Dermis blood vessel endothelial cell (primary cell): ENCODE measurements around the gene AP1B1. TPM values are rescaled to one million over a fixed set of nuclear protein-coding genes. Genes with fewer than 3 reads are reported as not detected.
A peak's percentile ranks its signal among the peaks of the same experiment; 100 is the strongest.

Source experiments
- DNase-seq: peaks from one replicate; pipeline ENCODE4 v3.0.0; 2010
- total RNA-seq: library from RNA; depleted of rRNA; stranded (reverse); fragments of >200 nt; gene quantifications from 2 replicates; pipeline ENCODE4 v1.2.3, GENCODE V29; 2014

AP1B1 gene
- total RNA-seq, 1 donor from 2014 or later = 191 TPM

DNA sequence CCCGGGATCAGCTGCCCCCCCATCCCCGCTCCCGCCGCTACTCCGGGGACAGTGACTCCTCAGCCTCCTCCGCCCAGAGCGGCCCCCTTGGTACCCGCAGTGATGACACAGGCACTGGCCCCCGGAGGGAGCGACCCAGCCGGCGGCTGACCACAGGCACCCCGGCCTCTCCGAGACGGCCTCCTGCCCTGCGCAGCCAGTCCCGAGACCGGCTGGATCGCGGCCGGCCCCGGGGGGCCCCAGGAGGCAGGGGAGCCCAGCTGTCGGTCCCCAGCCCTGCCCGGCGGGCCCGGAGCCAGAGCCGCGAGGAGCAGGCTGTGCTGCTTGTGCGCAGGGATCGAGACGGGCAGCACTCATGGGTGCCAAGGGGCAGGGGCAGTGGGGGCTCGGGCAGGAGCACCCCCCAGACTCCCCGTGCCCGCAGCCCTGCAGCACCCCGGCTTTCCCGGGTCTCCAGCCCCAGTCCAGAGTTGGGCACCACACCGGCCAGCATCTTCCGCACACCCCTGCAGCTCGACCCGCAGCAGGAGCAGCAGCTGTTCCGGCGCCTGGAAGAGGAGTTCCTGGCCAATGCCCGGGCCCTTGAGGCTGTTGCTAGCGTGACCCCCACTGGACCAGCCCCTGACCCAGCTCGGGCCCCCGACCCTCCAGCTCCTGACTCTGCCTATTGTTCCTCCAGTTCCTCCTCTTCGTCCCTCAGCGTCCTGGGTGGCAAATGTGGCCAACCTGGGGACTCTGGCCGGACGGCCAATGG, 76.7 kb downstream of the AP1B1 start:
- no peak for DNase-seq

GRCh38 chr22:29310863-29311339, 77.5 kb downstream of the AP1B1 start:
- DNase-seq = peak; percentile 99

DNA sequence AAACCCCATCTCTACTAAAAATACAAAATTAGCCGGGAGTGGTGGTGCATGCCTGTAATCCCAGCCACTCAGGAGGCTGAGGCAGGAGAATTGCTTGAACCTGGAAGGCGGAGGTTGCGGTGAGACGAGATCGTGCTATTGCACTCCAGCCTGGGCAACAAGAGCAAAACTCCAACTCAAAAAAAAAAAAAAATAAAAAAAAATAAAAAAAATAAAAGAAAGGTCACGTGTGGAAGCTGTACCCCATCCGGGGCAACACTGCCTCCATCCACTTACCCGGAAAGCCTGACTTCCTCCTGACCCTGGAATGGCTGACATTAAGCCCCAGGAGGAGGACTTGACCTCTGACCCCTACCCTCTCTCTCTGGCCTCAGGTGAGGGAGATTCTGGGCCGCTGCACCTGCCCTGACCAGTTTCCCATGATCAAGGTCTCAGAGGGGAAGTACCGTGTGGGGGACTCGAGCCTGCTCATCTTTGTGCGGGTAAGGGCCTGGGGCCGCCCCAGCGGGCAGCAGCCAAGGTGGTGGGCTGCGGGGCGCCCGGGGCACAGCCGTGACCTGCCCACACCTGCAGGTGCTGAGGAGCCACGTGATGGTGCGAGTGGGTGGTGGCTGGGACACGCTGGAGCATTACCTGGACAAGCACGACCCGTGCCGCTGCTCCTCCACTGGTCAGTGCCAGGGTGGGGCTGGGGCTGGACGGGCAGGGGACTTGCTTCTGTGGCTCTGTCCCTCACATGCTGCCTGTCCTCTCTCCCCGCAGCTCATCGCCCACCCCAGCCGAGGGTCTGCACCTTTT, 78.1 kb downstream of the AP1B1 start:
- no peak for DNase-seq

DNA sequence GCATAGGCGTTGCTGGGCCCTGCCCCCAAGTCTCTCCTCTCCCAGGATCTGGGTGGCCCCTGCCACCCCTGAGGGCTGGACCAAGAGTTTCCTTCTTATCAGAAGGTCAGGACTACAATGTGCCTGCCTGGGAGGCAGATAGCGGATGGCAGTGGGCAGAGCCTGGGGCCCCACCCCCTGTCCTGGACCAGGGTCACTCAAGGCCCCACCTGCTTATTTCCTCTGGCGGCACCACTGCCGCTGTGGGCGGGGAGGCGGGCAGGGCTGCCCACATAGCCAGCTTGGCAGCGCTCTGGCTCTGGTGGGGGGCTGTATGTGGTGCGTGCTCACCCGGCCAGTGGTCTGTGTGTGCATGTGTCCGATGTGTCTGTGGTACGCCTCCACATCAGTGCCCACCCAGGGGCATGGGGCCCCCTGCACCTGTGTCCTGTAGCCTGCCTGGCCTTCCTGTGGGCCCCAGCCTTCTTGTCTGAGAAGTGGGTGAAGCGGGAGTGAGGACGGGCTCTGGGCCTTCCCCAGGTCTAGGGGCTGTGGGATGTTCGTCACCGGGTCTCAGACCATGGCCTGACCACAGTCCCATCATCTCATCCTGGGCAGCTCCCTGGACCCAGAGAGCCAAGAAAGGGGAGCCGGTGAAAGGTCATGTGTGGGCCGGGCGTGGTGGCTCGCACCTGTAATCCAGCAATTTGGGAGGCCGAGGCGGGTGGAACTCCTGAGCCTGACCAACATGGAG, 78.9 kb downstream of the AP1B1 start:
- peak; percentile 53 for DNase-seq

- DNase-seq = peak; percentile 68
Measured at GRCh38 chr22:29308791-29309262, 79.5 kb downstream of the AP1B1 start.

DNA sequence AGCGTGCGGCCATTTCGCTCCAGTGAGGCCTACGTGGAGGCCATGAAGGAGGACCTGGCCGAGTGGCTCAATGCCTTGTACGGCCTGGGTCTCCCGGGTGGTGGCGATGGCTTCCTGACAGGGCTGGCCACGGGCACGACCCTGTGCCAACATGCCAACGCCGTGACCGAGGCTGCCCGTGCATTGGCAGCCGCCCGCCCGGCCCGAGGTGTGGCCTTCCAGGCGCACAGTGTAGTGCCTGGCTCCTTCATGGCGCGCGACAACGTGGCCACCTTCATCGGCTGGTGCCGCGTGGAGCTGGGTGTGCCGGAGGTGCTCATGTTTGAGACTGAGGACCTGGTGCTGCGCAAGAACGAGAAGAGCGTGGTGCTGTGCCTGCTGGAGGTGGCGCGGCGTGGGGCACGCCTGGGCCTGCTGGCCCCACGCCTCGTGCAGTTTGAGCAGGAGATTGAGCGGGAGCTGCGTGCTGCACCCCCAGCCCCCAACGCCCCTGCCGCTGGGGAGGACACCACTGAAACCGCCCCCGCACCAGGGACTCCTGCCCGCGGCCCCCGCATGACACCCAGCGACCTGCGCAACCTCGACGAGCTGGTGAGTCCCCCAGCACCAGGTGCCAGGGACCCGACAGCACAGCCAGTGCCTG, 80.1 kb downstream of the AP1B1 start:
- no peak for DNase-seq

- no peak for DNase-seq
Measured at GRCh38 chr22:29307596-29308147, 80.7 kb downstream of the AP1B1 start.

DNA sequence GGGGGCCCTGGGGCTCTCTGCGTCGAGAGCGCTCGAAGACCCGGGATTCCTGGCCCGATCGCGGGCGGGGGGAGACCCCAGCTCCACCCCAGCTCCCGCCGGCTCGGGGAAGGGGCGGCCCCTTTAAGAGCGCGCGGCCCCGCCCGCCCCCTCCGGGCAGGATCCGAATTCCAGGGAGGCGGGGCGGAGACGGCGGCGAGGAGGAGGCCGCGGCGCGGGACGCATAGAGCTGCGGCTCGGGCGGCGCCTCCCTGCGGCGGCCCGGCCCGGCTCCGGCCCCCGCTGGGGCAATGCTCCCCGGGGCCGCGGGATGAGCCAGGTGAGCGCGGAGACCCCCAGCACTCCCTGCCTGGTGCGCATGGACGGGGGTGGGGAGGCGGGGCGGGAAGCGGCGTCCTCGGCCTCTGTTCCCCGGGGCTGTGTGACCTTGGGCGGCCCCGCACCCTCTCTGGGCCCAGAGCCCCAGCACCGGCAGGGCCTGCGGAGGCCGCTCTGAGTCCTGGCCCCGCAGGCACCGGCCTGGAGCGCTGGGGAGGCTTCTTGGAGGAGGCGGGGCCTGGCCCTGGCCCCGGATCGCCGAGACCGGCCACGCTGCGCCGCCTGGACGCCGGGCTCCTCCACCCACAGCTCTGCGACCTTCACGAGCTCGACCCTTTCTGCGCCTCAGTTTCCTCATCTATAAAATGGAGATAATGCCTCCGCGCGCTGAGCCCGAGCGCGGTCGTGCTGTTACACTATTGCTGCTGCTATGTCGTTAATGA, 81.4 kb downstream of the AP1B1 start:
- peak; percentile 80 for DNase-seq

- DNase-seq = peak; percentile 90
Measured at GRCh38 chr22:29306175-29306834, 82.1 kb downstream of the AP1B1 start, which contains the start of gene GAS2L1. TSS of gene GAS2L1 (plus strand) at chr22:29306650. CDS start at chr22:29308106, 1,456 bp downstream.

- DNase-seq = no peak
Measured at GRCh38 chr22:29305836-29306174, 82.6 kb downstream of the AP1B1 start.

- DNase-seq = no peak
Measured at GRCh38 chr22:29302681-29303465, 85.5 kb downstream of the AP1B1 start.

- no peak for DNase-seq
Measured at GRCh38 chr22:29302402-29302680, 86.0 kb downstream of the AP1B1 start.

GRCh38 chr22:29301716-29302401, 86.5 kb downstream of the AP1B1 start:
- DNase-seq = no peak

DNA sequence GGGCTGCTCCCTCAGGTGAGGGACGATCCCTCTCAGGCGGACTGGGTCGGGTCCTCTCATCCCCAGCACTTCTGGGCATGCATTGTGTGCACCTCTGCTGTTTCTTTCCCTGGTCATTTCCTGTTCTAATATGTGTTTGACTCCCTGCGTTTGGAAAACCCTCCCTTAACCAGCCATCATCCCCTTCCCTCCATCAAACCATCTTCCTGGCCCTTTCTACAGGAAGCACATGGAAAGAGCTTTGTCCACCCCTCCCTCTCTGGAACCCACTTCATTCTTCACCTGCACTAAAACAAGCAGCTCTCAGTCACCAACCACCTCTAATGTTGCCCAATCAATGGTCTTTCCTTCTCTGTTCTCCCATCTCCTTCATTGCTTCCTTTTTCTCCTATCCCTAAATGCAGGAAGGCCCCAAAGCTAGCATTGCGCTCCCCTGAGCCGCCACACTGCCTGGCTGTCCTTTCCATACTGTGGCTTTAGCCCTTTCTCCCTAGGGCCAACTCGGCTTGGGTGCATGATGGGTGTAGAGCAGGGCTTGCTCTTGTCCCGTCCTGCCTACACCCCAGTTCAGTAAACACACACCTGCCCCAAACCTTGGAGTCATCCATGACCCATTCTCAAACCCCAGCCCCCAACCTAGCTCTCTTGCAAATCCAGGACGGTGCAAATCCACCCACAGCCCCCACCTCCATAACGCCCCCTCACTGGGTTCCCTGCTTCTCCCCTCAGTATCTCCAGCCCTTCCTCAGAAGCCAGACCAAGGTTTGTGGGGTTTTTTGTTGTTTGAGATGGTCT, 87.4 kb downstream of the AP1B1 start:
- no peak for DNase-seq

- DNase-seq = no peak
Measured at GRCh38 chr22:29300467-29300806, 87.9 kb downstream of the AP1B1 start.

DNA sequence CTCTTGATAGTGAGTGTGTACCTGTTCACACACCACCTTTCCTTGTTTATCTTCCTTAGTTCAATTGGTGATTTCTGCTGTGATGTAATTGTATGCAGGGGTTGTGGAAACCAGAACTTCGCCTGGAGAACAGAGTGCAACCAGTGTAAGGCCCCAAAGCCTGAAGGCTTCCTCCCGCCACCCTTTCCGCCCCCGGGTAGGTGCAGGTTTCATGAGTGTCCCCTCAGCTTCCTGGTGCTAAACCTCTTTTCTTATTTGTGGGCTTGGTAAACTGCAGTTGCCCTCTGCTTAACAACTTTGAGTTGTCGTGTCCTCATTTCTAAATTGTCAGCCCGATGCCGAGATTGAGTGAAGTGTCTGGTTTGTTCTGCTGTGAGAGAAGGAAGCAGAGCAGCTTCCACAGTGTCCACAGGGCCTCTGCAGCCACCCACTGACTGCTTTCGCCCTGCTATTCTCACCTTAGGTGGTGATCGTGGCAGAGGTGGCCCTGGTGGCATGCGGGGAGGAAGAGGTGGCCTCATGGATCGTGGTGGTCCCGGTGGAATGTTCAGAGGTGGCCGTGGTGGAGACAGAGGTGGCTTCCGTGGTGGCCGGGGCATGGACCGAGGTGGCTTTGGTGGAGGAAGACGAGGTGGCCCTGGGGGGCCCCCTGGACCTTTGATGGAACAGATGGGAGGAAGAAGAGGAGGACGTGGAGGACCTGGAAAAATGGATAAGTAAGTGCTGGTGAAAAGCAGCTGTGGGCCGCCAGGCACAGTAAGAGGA, 89.1 kb downstream of the AP1B1 start:
- DNase-seq = no peak

- DNase-seq = no peak
Measured at GRCh38 chr22:29298641-29299040, 89.7 kb downstream of the AP1B1 start.

GRCh38 chr22:29292379-29292778, 96.0 kb downstream of the AP1B1 start:
- DNase-seq = no peak
